Neural progenitor cell (in vitro differentiated cells): ENCODE data around the gene INTS6. TPM values are rescaled to one million over a fixed set of nuclear protein-coding genes. Genes with fewer than 3 reads are reported as not detected.
"Not testable (repeated sequence)": the region's sequence is repeated elsewhere in the genome, so short reads cannot be mapped to it uniquely, and the experiment has no call there.

Source experiments
- DNase-seq: peaks from one replicate; pipeline ENCODE4 v3.0.0-alpha.2; 2016; ENCODE audit warnings: low spot score
- H2AFZ ChIP-seq: fragments of 200-600 bp; sonication (generic); replicated peaks from 2 replicates; pipeline ENCODE4 v1.6.1; 2016; ENCODE audit warnings: antibody characterized with exemption
- H3F3A ChIP-seq: fragments of 200-600 bp; sonication (generic); 2 replicates; pipeline ENCODE4 v1.6.1; 2016; ENCODE audit warnings: antibody characterized with exemption, low read depth
- H3K27ac ChIP-seq: fragments of 200-600 bp; sonication (generic); 2 replicates; pipeline ENCODE4 v1.5.1; 2016; ENCODE audit warnings: mild to moderate bottlenecking
- H3K27me3 ChIP-seq: fragments of 200-600 bp; sonication (generic); 2 replicates; pipeline ENCODE4 v1.6.1; 2016; ENCODE audit warnings: mild to moderate bottlenecking, moderate library complexity
- H3K36me3 ChIP-seq: fragments of 200-600 bp; sonication (generic); 2 replicates; pipeline ENCODE4 v1.5.1; 2016
- H3K4me1 ChIP-seq: fragments of 200-600 bp; sonication (generic); 2 replicates; pipeline ENCODE4 v1.6.1; 2016; ENCODE audit warnings: mixed run types
- H3K4me2 ChIP-seq: fragments of 200-600 bp; sonication (generic); 2 replicates; pipeline ENCODE4 v1.6.1; 2016
- H3K4me3 ChIP-seq: fragments of 200-600 bp; sonication (generic); 2 replicates; pipeline ENCODE4 v1.5.1; 2016
- H3K79me2 ChIP-seq: fragments of 200-600 bp; sonication (generic); 2 replicates; pipeline ENCODE4 v1.6.1; 2016; ENCODE audit warnings: low read depth
- H3K9ac ChIP-seq: fragments of 200-600 bp; sonication (generic); 2 replicates; pipeline ENCODE4 v1.6.1; 2016
- H3K9me3 ChIP-seq: fragments of 200-600 bp; sonication (generic); 2 replicates; pipeline ENCODE4 v1.5.1; 2016; ENCODE audit warnings: low read depth
- H4K20me1 ChIP-seq: fragments of 200-600 bp; sonication (generic); 2 replicates; pipeline ENCODE4 v1.6.1; 2016; ENCODE audit warnings: low read depth
- H3K27ac Mint-ChIP-seq: 3 replicates; pipeline ENCODE4 v1.8.0; 2021; ENCODE audit warnings: mixed read lengths
- H3K27me3 Mint-ChIP-seq: 2 replicates; pipeline ENCODE4 v1.8.0; 2022; ENCODE audit warnings: low read depth, mild to moderate bottlenecking, inconsistent platforms, moderate library complexity, mixed read lengths; ENCODE audit not compliant: insufficient read depth
- H3K36me3 Mint-ChIP-seq: 3 replicates; pipeline ENCODE4 v1.8.0; 2021; ENCODE audit warnings: mixed read lengths
- H3K4me1 Mint-ChIP-seq: 3 replicates; pipeline ENCODE4 v1.8.0; 2021; ENCODE audit warnings: mixed read lengths
- H3K4me3 Mint-ChIP-seq: 3 replicates; pipeline ENCODE4 v1.8.0; 2021; ENCODE audit warnings: mild to moderate bottlenecking, moderate library complexity, mixed read lengths
- H3K9me3 Mint-ChIP-seq: 3 replicates; pipeline ENCODE4 v1.8.0; 2020; ENCODE audit warnings: mixed read lengths
- CTCF ChIP-seq: fragments of 200-600 bp; sonication (generic); IDR thresholded peaks from 2 replicates; pipeline ENCODE4 v1.5.1; 2017; ENCODE audit warnings: antibody characterized with exemption, mild to moderate bottlenecking
- EZH2 ChIP-seq: fragments of 200-600 bp; sonication (generic); IDR thresholded peaks from 2 replicates; pipeline ENCODE4 v1.6.1; 2017; ENCODE audit warnings: antibody characterized with exemption, mild to moderate bottlenecking, moderate library complexity
- EZH2phosphoT487 ChIP-seq: fragments of 200-600 bp; sonication (generic); IDR thresholded peaks from 2 replicates; pipeline ENCODE4 v1.6.1; 2017; ENCODE audit warnings: antibody characterized with exemption
- total RNA-seq: library from RNA; depleted of rRNA; stranded (reverse); fragments of >200 nt; gene quantifications from 2 replicates; pipeline ENCODE4 v1.2.3, GENCODE V29; 2015; ENCODE audit warnings: low replicate concordance

Gene INTS6
- total RNA-seq, 1 donor from 2014 or later: 84.0 TPM

GRCh38 chr13:51417716-51418115, 35.1 kb downstream of the INTS6 start:
- Mint-ChIP-seq H3K27me3 (no peaks in the 10 kb centered on the region), H3K27ac (no peak overlapping the region), H3K4me1 (no peaks in the 10 kb centered on the region), H3K36me3 (peaks cover 57% of the 10 kb centered on the region), H3K4me3 (no peak overlapping the region), H3K9me3 (peaks cover 13% of the 10 kb centered on the region)
- H3K9ac ChIP-seq: no peak overlapping the region
- H3K36me3 ChIP-seq: peaks cover 42% of the 10 kb centered on the region
- peaks cover 18% of the 10 kb centered on the region for H4K20me1 ChIP-seq
- no peak overlapping the region for H3K4me3 ChIP-seq
- H3K9me3 ChIP-seq: peaks cover 17% of the 10 kb centered on the region
- no peak for DNase-seq
- H2AFZ ChIP-seq: no peak overlapping the region
- peaks cover 100% of the 10 kb centered on the region for H3K79me2 ChIP-seq
- H3F3A ChIP-seq: peaks cover 24% of the 10 kb centered on the region
- H3K27ac ChIP-seq: no peak overlapping the region
- no peaks in the 10 kb centered on the region for H3K27me3 ChIP-seq
- H3K4me1 ChIP-seq: peaks cover 16% of the 10 kb centered on the region
- TF ChIP-seq CTCF: no peak
- TF ChIP-seq EZH2: no peak
- no peak for TF ChIP-seq EZH2phosphoT487
- no peak overlapping the region for H3K4me2 ChIP-seq

DNA sequence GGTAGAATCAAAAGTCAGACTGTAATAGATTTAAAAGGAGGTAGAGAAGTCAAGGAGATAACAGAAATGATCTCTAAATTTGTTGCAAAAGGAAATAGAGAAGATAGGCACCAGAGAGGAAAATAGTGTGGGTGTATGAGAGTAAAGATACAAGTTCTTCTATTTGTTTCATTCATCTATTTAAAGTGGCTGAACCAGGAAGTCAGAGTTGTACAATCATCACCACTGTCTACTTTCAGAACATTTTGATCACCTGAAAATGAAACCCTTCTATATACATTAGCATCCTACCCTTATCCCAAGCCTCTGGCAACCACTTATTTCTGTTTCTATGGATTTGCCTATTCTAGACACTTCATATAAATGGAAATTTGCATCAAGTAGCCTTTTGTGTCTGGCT, 36.7 kb downstream of the INTS6 start:
- peaks cover 53% of the 10 kb centered on the region for H3K36me3 Mint-ChIP-seq
- Histone ChIP-seq H3K27ac (no peak overlapping the region), H3K27me3 (no peaks in the 10 kb centered on the region), H3K9ac (no peak overlapping the region), H3F3A (peaks cover 29% of the 10 kb centered on the region), H3K4me3 (no peak overlapping the region), H4K20me1 (peaks cover 6% of the 10 kb centered on the region), H3K36me3 (peaks cover 47% of the 10 kb centered on the region), H3K4me2 (no peak overlapping the region), H3K79me2 (peaks cover 100% of the 10 kb centered on the region), H2AFZ (no peak overlapping the region), H3K4me1 (peaks cover under 1% of the 10 kb centered on the region), H3K9me3 (peaks cover 17% of the 10 kb centered on the region)
- H3K4me3 Mint-ChIP-seq: no peak overlapping the region
- H3K4me1 Mint-ChIP-seq: no peaks in the 10 kb centered on the region
- H3K27me3 Mint-ChIP-seq: no peaks in the 10 kb centered on the region
- TF ChIP-seq EZH2: no peak
- no peak for TF ChIP-seq CTCF
- no peak for TF ChIP-seq EZH2phosphoT487
- peaks cover 13% of the 10 kb centered on the region for H3K9me3 Mint-ChIP-seq
- no peak overlapping the region for H3K27ac Mint-ChIP-seq
- no peak for DNase-seq

DNA sequence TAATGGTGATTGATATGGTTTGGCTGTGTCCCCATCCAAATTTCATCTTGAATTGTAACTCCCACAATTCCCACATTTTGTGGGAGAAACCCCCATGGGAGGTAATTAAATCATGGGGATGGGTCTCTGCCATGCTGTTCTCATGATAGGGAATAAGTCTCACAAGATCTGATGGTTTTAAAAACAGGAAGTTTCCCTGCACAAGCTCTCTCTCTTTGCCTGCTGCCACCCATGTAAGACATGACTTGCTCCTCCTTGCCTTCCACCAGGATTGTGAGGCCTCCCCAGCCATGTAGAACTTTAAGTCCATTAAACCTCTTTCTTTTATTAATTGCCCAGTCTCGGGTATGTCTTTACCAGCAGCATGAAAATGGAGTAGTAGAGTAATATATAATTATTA, 37.5 kb downstream of the INTS6 start:
- peaks cover 17% of the 10 kb centered on the region for H3K9me3 ChIP-seq
- not testable (repeated sequence) for H3K27me3 ChIP-seq, DNase-seq

GRCh38 chr13:51412431-51412830, 40.4 kb downstream of the INTS6 start:
- DNase-seq: no peak
- Histone ChIP-seq H3K36me3 (peaks cover 41% of the 10 kb centered on the region), H3K4me3 (no peak overlapping the region), H3K27ac (no peak overlapping the region), H3K79me2 (peaks cover 100% of the 10 kb centered on the region), H3K27me3 (no peaks in the 10 kb centered on the region), H3F3A (peaks cover 37% of the 10 kb centered on the region), H3K4me2 (no peak overlapping the region), H3K9ac (no peak overlapping the region), H3K4me1 (no peaks in the 10 kb centered on the region), H4K20me1 (peaks cover 3% of the 10 kb centered on the region), H2AFZ (no peak overlapping the region), H3K9me3 (peaks cover 17% of the 10 kb centered on the region)
- no peak for TF ChIP-seq EZH2
- TF ChIP-seq EZH2phosphoT487: no peak
- TF ChIP-seq CTCF: no peak
- Mint-ChIP-seq H3K27ac (no peak overlapping the region), H3K9me3 (peaks cover 11% of the 10 kb centered on the region), H3K4me1 (no peaks in the 10 kb centered on the region), H3K36me3 (peaks cover 36% of the 10 kb centered on the region), H3K4me3 (no peak overlapping the region), H3K27me3 (no peaks in the 10 kb centered on the region)

More for the DNA sequence above, 37.5 kb downstream of the INTS6 start:
- Mint-ChIP-seq H3K9me3 (peaks cover 13% of the 10 kb centered on the region), H3K36me3 (peaks cover 53% of the 10 kb centered on the region)
- H2AFZ ChIP-seq, H4K20me1 ChIP-seq, H3K4me3 Mint-ChIP-seq, H3K4me3 ChIP-seq, H3K4me1 ChIP-seq, H3K27me3 Mint-ChIP-seq, H3K27ac ChIP-seq, H3K4me1 Mint-ChIP-seq, H3K4me2 ChIP-seq, H3K27ac Mint-ChIP-seq, H3K9ac ChIP-seq: not testable (repeated sequence)
- Histone ChIP-seq H3K79me2 (peaks cover 100% of the 10 kb centered on the region), H3K36me3 (peaks cover 47% of the 10 kb centered on the region), H3F3A (peaks cover 29% of the 10 kb centered on the region)
